Liver (tissue), 9 donors: ENCODE measurements around the gene PIGA. TPM values are rescaled to one million over a fixed set of nuclear protein-coding genes. Genes with fewer than 3 reads are reported as not detected.
A peak's percentile ranks its signal among the peaks of the same experiment; 100 is the strongest.

Experiments used
- DNase-seq: peaks from one replicate; pipeline ENCODE4 v3.0.0-alpha.2; 2017; ENCODE audit warnings: low spot score
- H3K27ac ChIP-seq, 2 donors: one replicate each; pipeline ENCODE4 v1.7.0; 2013; ENCODE audit warnings: inconsistent platforms in 2 of 2, low read length in 2 of 2, control low read depth in 1 of 2, low read depth in 1 of 2, mild to moderate bottlenecking in 1 of 2
- H3K27me3 ChIP-seq, 4 donors: one replicate each; pipeline versions ENCODE4 v1.6.1 to v1.7.0; 2013; ENCODE audit warnings: low read length in 3 of 4, inconsistent platforms in 1 of 4, mild to moderate bottlenecking in 1 of 4, moderate library complexity in 1 of 4; ENCODE audit not compliant: control insufficient read depth in 4 of 4, insufficient read depth in 4 of 4
- H3K36me3 ChIP-seq, 4 donors: one replicate each; pipeline versions ENCODE4 v1.6.1 to v1.7.0; 2013; ENCODE audit warnings: low read length in 3 of 4, mild to moderate bottlenecking in 3 of 4, low read depth in 1 of 4, moderate library complexity in 1 of 4; ENCODE audit not compliant: control insufficient read depth in 4 of 4, insufficient read depth in 3 of 4
- H3K4me1 ChIP-seq, 4 donors: one replicate each; pipeline versions ENCODE4 v1.6.1 to v1.7.0; 2013; ENCODE audit warnings: low read length in 3 of 4, mild to moderate bottlenecking in 3 of 4, moderate library complexity in 1 of 4; ENCODE audit not compliant: control insufficient read depth in 4 of 4, insufficient read depth in 4 of 4
- H3K4me3 ChIP-seq, 3 donors: one replicate each; pipeline versions ENCODE4 v1.6.1 to v1.7.0; 2013; ENCODE audit warnings: low read length in 3 of 3, control low read depth in 1 of 3, low read depth in 1 of 3, mild to moderate bottlenecking in 1 of 3
- H3K9ac ChIP-seq, 2 donors: one replicate each; pipeline ENCODE4 v1.7.0; 2013; ENCODE audit warnings: low read length in 2 of 2, mild to moderate bottlenecking in 2 of 2, moderate library complexity in 2 of 2, control low read depth in 1 of 2, low read depth in 1 of 2
- H3K9me3 ChIP-seq, 4 donors: one replicate each; pipeline versions ENCODE4 v1.6.1 to v1.7.0; 2013; ENCODE audit warnings: low read length in 3 of 4; ENCODE audit not compliant: control insufficient read depth in 4 of 4
- EGR1 ChIP-seq, 2 donors: IDR thresholded peaks; 2 replicates each; pipeline ENCODE4 v1.6.1; 2016 to 2018; ENCODE audit warnings: antibody characterized with exemption in 2 of 2, low read depth in 2 of 2
- FOXA1 ChIP-seq: IDR thresholded peaks from 2 replicates; pipeline ENCODE4 v1.6.1; 2016; ENCODE audit warnings: antibody characterized with exemption
- FOXA2 ChIP-seq: IDR thresholded peaks from 2 replicates; pipeline ENCODE4 v1.6.1; 2016; ENCODE audit warnings: antibody characterized with exemption
- GABPA ChIP-seq, 2 donors: IDR thresholded peaks in 1 of 2; conservative IDR thresholded peaks in 1 of 2; 2 replicates each; pipeline ENCODE4 v1.6.1; 2016; ENCODE audit warnings: antibody characterized with exemption in 2 of 2, mild to moderate bottlenecking in 1 of 2, moderate library complexity in 1 of 2
- HNF4A ChIP-seq, 2 donors: conservative IDR thresholded peaks; 2 replicates each; pipeline ENCODE4 v1.6.1; 2016; ENCODE audit warnings: antibody characterized with exemption in 2 of 2, mild to moderate bottlenecking in 2 of 2
- HNF4G ChIP-seq: IDR thresholded peaks from 2 replicates; pipeline ENCODE4 v1.6.1; 2016; ENCODE audit warnings: antibody characterized with exemption
- JUND ChIP-seq, 2 donors: IDR thresholded peaks; 2 replicates each; pipeline ENCODE4 v1.6.1; 2016; ENCODE audit warnings: antibody characterized with exemption in 2 of 2
- NR2F2 ChIP-seq: IDR thresholded peaks from 2 replicates; pipeline ENCODE4 v1.6.1; 2016; ENCODE audit warnings: antibody characterized with exemption
- RAD21 ChIP-seq, 2 donors: IDR thresholded peaks; 2 replicates each; pipeline ENCODE4 v1.6.1; 2016; ENCODE audit warnings: antibody characterized with exemption in 2 of 2, mild to moderate bottlenecking in 2 of 2
- RXRA ChIP-seq, 2 donors: IDR thresholded peaks; 2 replicates each; pipeline ENCODE4 v1.6.1; 2017 to 2018; ENCODE audit warnings: antibody characterized with exemption in 2 of 2, mild to moderate bottlenecking in 1 of 2
- SP1 ChIP-seq: IDR thresholded peaks from 2 replicates; pipeline ENCODE4 v1.6.1; 2018; ENCODE audit warnings: antibody characterized with exemption, mild to moderate bottlenecking
- TAF1 ChIP-seq: conservative IDR thresholded peaks from 2 replicates; pipeline ENCODE4 v1.6.1; 2016; ENCODE audit warnings: antibody characterized with exemption, mild to moderate bottlenecking
- YY1 ChIP-seq: IDR thresholded peaks from 2 replicates; pipeline ENCODE4 v1.6.1; 2016; ENCODE audit warnings: antibody characterized with exemption, mild to moderate bottlenecking
- WGBS: extraction: QIAGEN DNeasy Blood & Tissue Kit; methylation state at CpG from one replicate; pipeline ENCODE4 v1.1.7; 2013; 5-methylcytosine and 5-hydroxymethylcytosine counted together
- polyA plus RNA-seq, 2 donors: library from polyadenylated mRNA; stranded (reverse) in 1 of 2; unstranded in 1 of 2; fragments of 200-250 nt in 1 of 2; fragments of >200 nt in 1 of 2; fragmentation: Nextera tagmentation in 1 of 2; extraction: Ambion mirVana in 1 of 2; gene quantifications; one replicate each; pipeline versions ENCODE4 v1.2.1 to v1.2.3, GENCODE V29; 2013 to 2015
- total RNA-seq, 2 donors: library from RNA; depleted of rRNA; stranded (reverse); fragments of >200 nt; gene quantifications; one replicate each; pipeline ENCODE4 v1.2.3, GENCODE V29; 2014
- TF ChIP-seq, protein P1 (sequence below): IDR thresholded peaks from 2 replicates; pipeline ENCODE4 v1.6.1; 2016; ENCODE audit warnings: antibody characterized with exemption
- TF ChIP-seq, protein P2 (sequence below): fragments of 150-350 bp; IDR thresholded peaks from 2 replicates; pipeline ENCODE4 v1.5.1; 2017; ENCODE audit warnings: improper control_type of control experiment, low read depth, low read length; ENCODE audit not compliant: missing input control
- TF ChIP-seq, protein P3 (sequence below): IDR thresholded peaks from 2 replicates; pipeline ENCODE4 v1.6.1; 2016; ENCODE audit warnings: antibody characterized with exemption, mild to moderate bottlenecking
- TF ChIP-seq, protein P4 (sequence below): IDR thresholded peaks from 2 replicates; pipeline ENCODE4 v1.6.1; 2016; ENCODE audit warnings: antibody characterized with exemption
- TF ChIP-seq, protein P5 (sequence below): IDR thresholded peaks from 2 replicates; pipeline ENCODE4 v1.6.1; 2016; ENCODE audit warnings: antibody characterized with exemption
- donor health status: healthy.
- donor health status: healthy.
- donor health status: healthy.
- donor health status: healthy.
- donor health status: healthy.

The PIGA gene
- total and polyA plus RNA-seq, 4 donors: 3.0 to 8.7 (median 5.6) TPM

DNA sequence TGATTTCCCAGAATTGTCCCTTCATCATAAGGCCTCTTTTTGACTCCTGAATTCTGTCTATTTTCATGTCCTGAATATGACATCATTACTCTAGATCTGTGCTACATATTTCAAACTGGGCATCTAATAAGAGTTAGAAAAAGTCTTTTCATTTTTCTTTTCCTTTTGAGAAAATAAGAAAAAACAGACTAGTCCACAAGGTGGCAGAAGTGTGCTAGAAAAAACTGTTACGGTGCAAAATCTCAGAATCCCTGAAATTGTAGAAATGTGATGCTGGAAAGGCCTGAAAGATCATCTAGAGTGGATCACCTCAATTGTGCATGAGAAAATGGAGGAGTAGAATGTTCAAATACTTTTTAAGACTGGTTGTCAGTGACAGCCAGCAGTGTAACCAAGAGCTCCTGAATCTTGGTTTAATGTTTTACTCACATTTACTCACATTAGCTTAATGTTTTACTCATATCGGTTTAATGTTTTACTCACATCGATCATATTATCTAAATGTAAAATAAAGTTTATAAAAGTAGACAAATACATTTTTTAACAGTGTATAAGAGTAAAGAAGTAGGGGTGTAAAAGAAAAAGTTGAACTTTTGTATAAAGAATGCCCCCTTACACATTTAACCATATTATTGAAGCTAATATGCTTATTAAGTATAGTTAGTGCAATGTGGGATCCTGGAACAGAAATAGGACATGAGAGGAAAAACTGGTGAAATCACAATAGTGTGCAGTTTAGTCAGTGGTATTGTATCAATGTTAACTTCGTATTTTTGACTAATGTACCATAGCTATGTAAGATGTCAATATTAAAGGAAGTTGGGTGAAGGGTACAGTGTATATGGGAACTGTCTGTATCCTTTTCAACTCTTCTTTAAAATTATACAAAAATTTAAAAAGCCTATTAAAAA, 35.1 kb downstream of the PIGA start:
- DNase-seq: no peak
- H3K4me3 ChIP-seq: no peak overlapping the region
- WGBS: 24% methylated on average over 4 of the region's 4 CpGs

More for the DNA sequence above, 35.1 kb downstream of the PIGA start:
- peaks cover 0 to 5% (median 0%) of the 10 kb centered on the region in 4 donors for H3K27me3 ChIP-seq
- TF ChIP-seq TAF1 (peak; percentile 65), SP1 (peak; percentile 35), HNF4G (no peak), YY1 (peak; percentile 78), RAD21 (IDR thresholded peaks at IDR 0.05) (peak; percentile 65 to 70), RXRA (IDR thresholded peaks at IDR 0.05) (peak in 1 of 2 donors; percentile 7), FOXA1 (no peak), HNF4A (conservative IDR thresholded peaks at IDR 0.05) (no peak), EGR1 (IDR thresholded peaks at IDR 0.05; ENCODE audit: low read depth in 2 of 2) (no peak), GABPA (IDR thresholded peaks at IDR 0.05 in 1 of 2, conservative IDR thresholded peaks at IDR 0.05 in 1 of 2) (no peak), JUND (IDR thresholded peaks at IDR 0.05) (no peak), FOXA2 (no peak), NR2F2 (no peak)
- TF ChIP-seq, protein P1, sequence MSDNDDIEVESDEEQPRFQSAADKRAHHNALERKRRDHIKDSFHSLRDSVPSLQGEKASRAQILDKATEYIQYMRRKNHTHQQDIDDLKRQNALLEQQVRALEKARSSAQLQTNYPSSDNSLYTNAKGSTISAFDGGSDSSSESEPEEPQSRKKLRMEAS: no peak
- TF ChIP-seq, protein P2, sequence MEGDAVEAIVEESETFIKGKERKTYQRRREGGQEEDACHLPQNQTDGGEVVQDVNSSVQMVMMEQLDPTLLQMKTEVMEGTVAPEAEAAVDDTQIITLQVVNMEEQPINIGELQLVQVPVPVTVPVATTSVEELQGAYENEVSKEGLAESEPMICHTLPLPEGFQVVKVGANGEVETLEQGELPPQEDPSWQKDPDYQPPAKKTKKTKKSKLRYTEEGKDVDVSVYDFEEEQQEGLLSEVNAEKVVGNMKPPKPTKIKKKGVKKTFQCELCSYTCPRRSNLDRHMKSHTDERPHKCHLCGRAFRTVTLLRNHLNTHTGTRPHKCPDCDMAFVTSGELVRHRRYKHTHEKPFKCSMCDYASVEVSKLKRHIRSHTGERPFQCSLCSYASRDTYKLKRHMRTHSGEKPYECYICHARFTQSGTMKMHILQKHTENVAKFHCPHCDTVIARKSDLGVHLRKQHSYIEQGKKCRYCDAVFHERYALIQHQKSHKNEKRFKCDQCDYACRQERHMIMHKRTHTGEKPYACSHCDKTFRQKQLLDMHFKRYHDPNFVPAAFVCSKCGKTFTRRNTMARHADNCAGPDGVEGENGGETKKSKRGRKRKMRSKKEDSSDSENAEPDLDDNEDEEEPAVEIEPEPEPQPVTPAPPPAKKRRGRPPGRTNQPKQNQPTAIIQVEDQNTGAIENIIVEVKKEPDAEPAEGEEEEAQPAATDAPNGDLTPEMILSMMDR: peak; percentile 16
- TF ChIP-seq, protein P3, sequence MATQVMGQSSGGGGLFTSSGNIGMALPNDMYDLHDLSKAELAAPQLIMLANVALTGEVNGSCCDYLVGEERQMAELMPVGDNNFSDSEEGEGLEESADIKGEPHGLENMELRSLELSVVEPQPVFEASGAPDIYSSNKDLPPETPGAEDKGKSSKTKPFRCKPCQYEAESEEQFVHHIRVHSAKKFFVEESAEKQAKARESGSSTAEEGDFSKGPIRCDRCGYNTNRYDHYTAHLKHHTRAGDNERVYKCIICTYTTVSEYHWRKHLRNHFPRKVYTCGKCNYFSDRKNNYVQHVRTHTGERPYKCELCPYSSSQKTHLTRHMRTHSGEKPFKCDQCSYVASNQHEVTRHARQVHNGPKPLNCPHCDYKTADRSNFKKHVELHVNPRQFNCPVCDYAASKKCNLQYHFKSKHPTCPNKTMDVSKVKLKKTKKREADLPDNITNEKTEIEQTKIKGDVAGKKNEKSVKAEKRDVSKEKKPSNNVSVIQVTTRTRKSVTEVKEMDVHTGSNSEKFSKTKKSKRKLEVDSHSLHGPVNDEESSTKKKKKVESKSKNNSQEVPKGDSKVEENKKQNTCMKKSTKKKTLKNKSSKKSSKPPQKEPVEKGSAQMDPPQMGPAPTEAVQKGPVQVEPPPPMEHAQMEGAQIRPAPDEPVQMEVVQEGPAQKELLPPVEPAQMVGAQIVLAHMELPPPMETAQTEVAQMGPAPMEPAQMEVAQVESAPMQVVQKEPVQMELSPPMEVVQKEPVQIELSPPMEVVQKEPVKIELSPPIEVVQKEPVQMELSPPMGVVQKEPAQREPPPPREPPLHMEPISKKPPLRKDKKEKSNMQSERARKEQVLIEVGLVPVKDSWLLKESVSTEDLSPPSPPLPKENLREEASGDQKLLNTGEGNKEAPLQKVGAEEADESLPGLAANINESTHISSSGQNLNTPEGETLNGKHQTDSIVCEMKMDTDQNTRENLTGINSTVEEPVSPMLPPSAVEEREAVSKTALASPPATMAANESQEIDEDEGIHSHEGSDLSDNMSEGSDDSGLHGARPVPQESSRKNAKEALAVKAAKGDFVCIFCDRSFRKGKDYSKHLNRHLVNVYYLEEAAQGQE: peak; percentile 15
- TF ChIP-seq, protein P4, sequence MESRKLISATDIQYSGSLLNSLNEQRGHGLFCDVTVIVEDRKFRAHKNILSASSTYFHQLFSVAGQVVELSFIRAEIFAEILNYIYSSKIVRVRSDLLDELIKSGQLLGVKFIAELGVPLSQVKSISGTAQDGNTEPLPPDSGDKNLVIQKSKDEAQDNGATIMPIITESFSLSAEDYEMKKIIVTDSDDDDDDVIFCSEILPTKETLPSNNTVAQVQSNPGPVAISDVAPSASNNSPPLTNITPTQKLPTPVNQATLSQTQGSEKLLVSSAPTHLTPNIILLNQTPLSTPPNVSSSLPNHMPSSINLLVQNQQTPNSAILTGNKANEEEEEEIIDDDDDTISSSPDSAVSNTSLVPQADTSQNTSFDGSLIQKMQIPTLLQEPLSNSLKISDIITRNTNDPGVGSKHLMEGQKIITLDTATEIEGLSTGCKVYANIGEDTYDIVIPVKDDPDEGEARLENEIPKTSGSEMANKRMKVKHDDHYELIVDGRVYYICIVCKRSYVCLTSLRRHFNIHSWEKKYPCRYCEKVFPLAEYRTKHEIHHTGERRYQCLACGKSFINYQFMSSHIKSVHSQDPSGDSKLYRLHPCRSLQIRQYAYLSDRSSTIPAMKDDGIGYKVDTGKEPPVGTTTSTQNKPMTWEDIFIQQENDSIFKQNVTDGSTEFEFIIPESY: no peak
- TF ChIP-seq, protein P5, sequence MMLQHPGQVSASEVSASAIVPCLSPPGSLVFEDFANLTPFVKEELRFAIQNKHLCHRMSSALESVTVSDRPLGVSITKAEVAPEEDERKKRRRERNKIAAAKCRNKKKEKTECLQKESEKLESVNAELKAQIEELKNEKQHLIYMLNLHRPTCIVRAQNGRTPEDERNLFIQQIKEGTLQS: peak; percentile 9
- peaks cover 2 to 21% (median 15%) of the 10 kb centered on the region in 4 donors for H3K4me1 ChIP-seq
- H3K27ac ChIP-seq: peak overlapping the region; percentile 75 to 88
- H3K9me3 ChIP-seq: no peaks in the 10 kb centered on the region
- peak overlapping the region; percentile 28 to 72 for H3K9ac ChIP-seq
- H3K36me3 ChIP-seq: no peaks in the 10 kb centered on the region
